ENCODE measurements around the gene SUPV3L1. TPM values are rescaled to one million over a fixed set of nuclear protein-coding genes. Genes with fewer than 3 reads are reported as not detected.

SUPV3L1 gene
- total and polyA plus RNA-seq, 9 of the 15 experiments (the other 6 are each of a cell fraction or from before 2014, with no cell fraction given): 45.2 to 156 (median 92.6) TPM

DNA sequence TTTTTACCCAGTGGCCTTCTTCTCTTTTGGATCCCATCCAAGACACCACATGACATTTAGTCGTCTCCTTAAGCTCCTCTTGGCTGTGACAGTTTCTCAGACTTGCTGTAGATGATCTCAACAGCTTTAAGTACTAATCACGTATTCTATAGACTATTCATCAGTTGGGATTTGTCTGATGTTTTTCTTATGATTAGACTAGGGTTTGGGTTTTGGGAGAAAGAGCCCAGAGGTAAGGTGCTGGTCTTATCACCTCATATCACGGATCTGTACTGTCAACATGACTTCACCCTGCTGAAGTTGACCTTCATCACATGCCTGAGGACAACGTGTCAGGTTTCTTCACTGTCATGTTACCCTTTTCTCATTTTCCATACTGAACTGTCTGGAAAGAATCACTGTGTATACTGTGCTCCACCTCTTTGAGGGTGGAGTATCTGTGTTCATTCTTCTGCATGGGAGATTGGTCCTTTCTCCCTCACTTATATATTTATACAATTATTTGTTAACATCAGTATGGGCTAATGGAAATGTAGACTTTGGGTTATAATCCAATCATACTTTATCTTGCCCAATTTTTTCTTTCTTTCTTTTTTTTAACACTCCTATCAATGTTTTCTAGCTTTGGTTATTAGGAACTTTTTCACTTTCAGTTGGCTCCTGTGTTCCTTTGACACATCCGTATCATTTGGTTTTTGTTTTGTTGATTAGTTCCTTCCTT lies 33.7 kb downstream of the SUPV3L1 start (continued):
- TF ChIP-seq MBD1 (CRISPR knock-in tag; IDR thresholded peaks at IDR 0.05) (no peak), JUN (IDR thresholded peaks at IDR 0.05; ENCODE audit: borderline replicate concordance, low read depth, low read length) (peak; percentile 84), JUN (CRISPR knock-in tag; IDR thresholded peaks at IDR 0.05; ENCODE audit: borderline replicate concordance) (no peak), CBFB (CRISPR knock-in tag; IDR thresholded peaks at IDR 0.05) (no peak), ZNF41 (CRISPR knock-in tag; conservative IDR thresholded peaks at IDR 0.05) (peak; percentile 14; the same call in 1 of the 2 replicates), MIER1 (IDR thresholded peaks at IDR 0.05; ENCODE audit: low read depth) (no peak), PPARD (CRISPR knock-in tag; IDR thresholded peaks at IDR 0.05) (no peak), KDM2B (CRISPR knock-in tag; IDR thresholded peaks at IDR 0.05) (no peak), ZNF217 (CRISPR knock-in tag; IDR thresholded peaks at IDR 0.05) (no peak), SMARCE1 (IDR thresholded peaks at IDR 0.05) (peak; percentile 77; the same call in 1 of the 2 replicates), POLR2AphosphoS5 (IDR thresholded peaks at IDR 0.05; ENCODE audit: control insufficient read depth, insufficient read depth, low read depth, low read length) (no peak), ZNF239 (CRISPR knock-in tag; IDR thresholded peaks at IDR 0.05) (no peak), CREB1 (IDR thresholded peaks at IDR 0.05) (no peak), CREB1 (CRISPR knock-in tag; IDR thresholded peaks at IDR 0.05) (peak; percentile 23; the same call in 1 of the 2 replicates), ZNF507 (tag; conservative IDR thresholded peaks at IDR 0.05) (no peak), BRCA1 (IDR thresholded peaks at IDR 0.05) (no peak), BRCA1 (CRISPR knock-in tag; IDR thresholded peaks at IDR 0.05) (no peak), HDAC1 (IDR thresholded peaks at IDR 0.05) (peak in 1 of 2 experiments; percentile 46; a peak in 1 of 4 replicates), ZNF134 (CRISPR knock-in tag; conservative IDR thresholded peaks at IDR 0.05) (0 out of 2 replicates have a peak, but pooled peaks have one; percentile 61), U2AF2 (optimal IDR thresholded peaks at IDR 0.05; ENCODE audit: low read depth, low read length) (no peak)
- TF ChIP-seq, protein P1, sequence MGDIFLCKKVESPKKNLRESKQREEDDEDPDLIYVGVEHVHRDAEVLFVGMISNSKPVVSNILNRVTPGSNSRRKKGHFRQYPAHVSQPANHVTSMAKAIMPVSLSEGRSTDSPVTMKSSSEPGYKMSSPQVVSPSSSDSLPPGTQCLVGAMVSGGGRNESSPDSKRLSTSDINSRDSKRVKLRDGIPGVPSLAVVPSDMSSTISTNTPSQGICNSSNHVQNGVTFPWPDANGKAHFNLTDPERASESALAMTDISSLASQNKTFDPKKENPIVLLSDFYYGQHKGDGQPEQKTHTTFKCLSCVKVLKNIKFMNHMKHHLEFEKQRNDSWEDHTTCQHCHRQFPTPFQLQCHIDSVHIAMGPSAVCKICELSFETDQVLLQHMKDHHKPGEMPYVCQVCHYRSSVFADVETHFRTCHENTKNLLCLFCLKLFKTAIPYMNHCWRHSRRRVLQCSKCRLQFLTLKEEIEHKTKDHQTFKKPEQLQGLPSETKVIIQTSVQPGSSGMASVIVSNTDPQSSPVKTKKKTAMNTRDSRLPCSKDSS (IDR thresholded peaks at IDR 0.05; ENCODE audit: low read depth, partially characterized antibody): no peak
- TF ChIP-seq, protein P2, sequence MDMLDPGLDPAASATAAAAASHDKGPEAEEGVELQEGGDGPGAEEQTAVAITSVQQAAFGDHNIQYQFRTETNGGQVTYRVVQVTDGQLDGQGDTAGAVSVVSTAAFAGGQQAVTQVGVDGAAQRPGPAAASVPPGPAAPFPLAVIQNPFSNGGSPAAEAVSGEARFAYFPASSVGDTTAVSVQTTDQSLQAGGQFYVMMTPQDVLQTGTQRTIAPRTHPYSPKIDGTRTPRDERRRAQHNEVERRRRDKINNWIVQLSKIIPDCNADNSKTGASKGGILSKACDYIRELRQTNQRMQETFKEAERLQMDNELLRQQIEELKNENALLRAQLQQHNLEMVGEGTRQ (CRISPR knock-in tag; IDR thresholded peaks at IDR 0.05): no peak
- TF ChIP-seq, protein P3, sequence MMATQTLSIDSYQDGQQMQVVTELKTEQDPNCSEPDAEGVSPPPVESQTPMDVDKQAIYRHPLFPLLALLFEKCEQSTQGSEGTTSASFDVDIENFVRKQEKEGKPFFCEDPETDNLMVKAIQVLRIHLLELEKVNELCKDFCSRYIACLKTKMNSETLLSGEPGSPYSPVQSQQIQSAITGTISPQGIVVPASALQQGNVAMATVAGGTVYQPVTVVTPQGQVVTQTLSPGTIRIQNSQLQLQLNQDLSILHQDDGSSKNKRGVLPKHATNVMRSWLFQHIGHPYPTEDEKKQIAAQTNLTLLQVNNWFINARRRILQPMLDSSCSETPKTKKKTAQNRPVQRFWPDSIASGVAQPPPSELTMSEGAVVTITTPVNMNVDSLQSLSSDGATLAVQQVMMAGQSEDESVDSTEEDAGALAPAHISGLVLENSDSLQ (IDR thresholded peaks at IDR 0.05): peak; percentile 81
- TF ChIP-seq, protein P4, sequence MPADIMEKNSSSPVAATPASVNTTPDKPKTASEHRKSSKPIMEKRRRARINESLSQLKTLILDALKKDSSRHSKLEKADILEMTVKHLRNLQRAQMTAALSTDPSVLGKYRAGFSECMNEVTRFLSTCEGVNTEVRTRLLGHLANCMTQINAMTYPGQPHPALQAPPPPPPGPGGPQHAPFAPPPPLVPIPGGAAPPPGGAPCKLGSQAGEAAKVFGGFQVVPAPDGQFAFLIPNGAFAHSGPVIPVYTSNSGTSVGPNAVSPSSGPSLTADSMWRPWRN (IDR thresholded peaks at IDR 0.05; ENCODE audit: low read depth): peak; percentile 59; the same call in 1 of the 2 replicates

All from K562 (cell line).